ENCODE measurements around the gene BMPR1B.

DNA sequence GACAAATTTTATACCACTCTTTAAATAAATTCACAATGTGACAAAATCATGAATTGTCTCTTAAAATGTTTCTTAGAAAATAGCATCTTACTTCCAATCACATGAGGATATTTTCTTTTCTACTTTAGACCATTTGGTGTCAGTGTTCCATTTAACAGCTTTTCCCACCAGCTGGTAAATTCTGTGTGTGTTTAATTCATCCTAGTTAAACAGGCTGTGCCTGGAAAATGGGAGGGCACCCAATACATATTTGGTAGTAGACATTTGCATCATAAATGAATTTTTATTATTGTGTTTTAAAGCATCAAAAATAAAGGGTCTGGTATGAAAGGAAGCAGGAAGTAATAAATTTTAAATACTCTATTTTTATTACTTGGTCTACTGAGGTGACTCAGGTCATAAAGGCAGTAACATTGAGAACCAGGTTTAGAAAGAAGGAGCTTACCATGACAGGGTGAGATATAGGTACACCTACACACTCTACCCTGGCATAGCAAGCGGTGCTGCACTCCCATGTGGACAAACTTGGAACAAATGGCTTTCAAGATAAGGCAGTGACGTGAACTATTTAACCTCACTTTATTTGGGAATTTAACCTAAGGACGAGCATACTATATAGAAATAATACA, 344.5 kb downstream of the BMPR1B start:
- TF ChIP-seq, protein P1, sequence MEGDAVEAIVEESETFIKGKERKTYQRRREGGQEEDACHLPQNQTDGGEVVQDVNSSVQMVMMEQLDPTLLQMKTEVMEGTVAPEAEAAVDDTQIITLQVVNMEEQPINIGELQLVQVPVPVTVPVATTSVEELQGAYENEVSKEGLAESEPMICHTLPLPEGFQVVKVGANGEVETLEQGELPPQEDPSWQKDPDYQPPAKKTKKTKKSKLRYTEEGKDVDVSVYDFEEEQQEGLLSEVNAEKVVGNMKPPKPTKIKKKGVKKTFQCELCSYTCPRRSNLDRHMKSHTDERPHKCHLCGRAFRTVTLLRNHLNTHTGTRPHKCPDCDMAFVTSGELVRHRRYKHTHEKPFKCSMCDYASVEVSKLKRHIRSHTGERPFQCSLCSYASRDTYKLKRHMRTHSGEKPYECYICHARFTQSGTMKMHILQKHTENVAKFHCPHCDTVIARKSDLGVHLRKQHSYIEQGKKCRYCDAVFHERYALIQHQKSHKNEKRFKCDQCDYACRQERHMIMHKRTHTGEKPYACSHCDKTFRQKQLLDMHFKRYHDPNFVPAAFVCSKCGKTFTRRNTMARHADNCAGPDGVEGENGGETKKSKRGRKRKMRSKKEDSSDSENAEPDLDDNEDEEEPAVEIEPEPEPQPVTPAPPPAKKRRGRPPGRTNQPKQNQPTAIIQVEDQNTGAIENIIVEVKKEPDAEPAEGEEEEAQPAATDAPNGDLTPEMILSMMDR (IDR thresholded peaks at IDR 0.05; ENCODE audit: insufficient read depth, low read length): no peak
- TF ChIP-seq, protein P2, sequence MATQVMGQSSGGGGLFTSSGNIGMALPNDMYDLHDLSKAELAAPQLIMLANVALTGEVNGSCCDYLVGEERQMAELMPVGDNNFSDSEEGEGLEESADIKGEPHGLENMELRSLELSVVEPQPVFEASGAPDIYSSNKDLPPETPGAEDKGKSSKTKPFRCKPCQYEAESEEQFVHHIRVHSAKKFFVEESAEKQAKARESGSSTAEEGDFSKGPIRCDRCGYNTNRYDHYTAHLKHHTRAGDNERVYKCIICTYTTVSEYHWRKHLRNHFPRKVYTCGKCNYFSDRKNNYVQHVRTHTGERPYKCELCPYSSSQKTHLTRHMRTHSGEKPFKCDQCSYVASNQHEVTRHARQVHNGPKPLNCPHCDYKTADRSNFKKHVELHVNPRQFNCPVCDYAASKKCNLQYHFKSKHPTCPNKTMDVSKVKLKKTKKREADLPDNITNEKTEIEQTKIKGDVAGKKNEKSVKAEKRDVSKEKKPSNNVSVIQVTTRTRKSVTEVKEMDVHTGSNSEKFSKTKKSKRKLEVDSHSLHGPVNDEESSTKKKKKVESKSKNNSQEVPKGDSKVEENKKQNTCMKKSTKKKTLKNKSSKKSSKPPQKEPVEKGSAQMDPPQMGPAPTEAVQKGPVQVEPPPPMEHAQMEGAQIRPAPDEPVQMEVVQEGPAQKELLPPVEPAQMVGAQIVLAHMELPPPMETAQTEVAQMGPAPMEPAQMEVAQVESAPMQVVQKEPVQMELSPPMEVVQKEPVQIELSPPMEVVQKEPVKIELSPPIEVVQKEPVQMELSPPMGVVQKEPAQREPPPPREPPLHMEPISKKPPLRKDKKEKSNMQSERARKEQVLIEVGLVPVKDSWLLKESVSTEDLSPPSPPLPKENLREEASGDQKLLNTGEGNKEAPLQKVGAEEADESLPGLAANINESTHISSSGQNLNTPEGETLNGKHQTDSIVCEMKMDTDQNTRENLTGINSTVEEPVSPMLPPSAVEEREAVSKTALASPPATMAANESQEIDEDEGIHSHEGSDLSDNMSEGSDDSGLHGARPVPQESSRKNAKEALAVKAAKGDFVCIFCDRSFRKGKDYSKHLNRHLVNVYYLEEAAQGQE (IDR thresholded peaks at IDR 0.05; ENCODE audit: insufficient replicate concordance, low read depth): no peak

Measured in HL-60 (cell line).